GM23338 (cell line): ENCODE results near the gene GAK. TPM values are rescaled to one million over a fixed set of nuclear protein-coding genes. Genes with fewer than 3 reads are reported as not detected.
A peak's percentile ranks its signal among the peaks of the same experiment; 100 is the strongest.

Experiments used
- ATAC-seq: fragments of 200-7000 bp; cut with Tn5 transposase; 3 replicates; pipeline ENCODE4 v1.9.1; 2020
- DNase-seq: peaks from one replicate; pipeline ENCODE4 v3.0.0-alpha.2; 2015; ENCODE audit warnings: low spot score
- H2AFZ ChIP-seq: fragments of 200-600 bp; sonication (generic); 2 replicates; pipeline ENCODE4 v1.8.0; 2016; ENCODE audit warnings: antibody characterized with exemption, mild to moderate bottlenecking, moderate library complexity
- H3F3A ChIP-seq: fragments of 200-600 bp; sonication (generic); replicated peaks from 2 replicates; pipeline ENCODE4 v1.8.0; 2017; ENCODE audit warnings: antibody characterized with exemption, mixed run types, low read depth
- H3K27ac ChIP-seq: fragments of 200-600 bp; sonication (generic); 2 replicates; pipeline ENCODE4 v1.6.1; 2016; ENCODE audit warnings: low read depth
- H3K27me3 ChIP-seq: fragments of 200-600 bp; sonication (generic); 2 replicates; pipeline ENCODE4 v1.8.0; 2016; ENCODE audit warnings: mild to moderate bottlenecking, mixed run types, moderate library complexity; ENCODE audit not compliant: insufficient read depth
- H3K36me3 ChIP-seq: fragments of 200-600 bp; sonication (generic); 2 replicates; pipeline ENCODE4 v1.8.0; 2016; ENCODE audit warnings: mild to moderate bottlenecking; ENCODE audit not compliant: insufficient read depth
- H3K4me1 ChIP-seq: fragments of 200-600 bp; sonication (generic); 2 replicates; pipeline ENCODE4 v1.8.0; 2016; ENCODE audit warnings: mild to moderate bottlenecking, moderate library complexity; ENCODE audit not compliant: insufficient read depth
- H3K4me2 ChIP-seq: fragments of 200-600 bp; sonication (generic); 2 replicates; pipeline ENCODE4 v1.7.1; 2017; ENCODE audit warnings: mixed run types
- H3K4me3 ChIP-seq: fragments of 200-600 bp; sonication (generic); 2 replicates; pipeline ENCODE4 v1.6.1; 2016; ENCODE audit warnings: mixed run types
- H3K79me2 ChIP-seq: fragments of 200-600 bp; sonication (generic); replicated peaks from 2 replicates; pipeline ENCODE4 v1.8.0; 2017; ENCODE audit warnings: mild to moderate bottlenecking; ENCODE audit not compliant: insufficient read depth
- H3K9me2 ChIP-seq: fragments of 200-600 bp; sonication (generic); 2 replicates; pipeline ENCODE4 v1.8.0; 2017; ENCODE audit not compliant: insufficient read depth
- H4K20me1 ChIP-seq: fragments of 200-600 bp; sonication (generic); replicated peaks from 2 replicates; pipeline ENCODE4 v1.8.0; 2017; ENCODE audit warnings: mild to moderate bottlenecking; ENCODE audit not compliant: insufficient read depth
- H3K27ac Mint-ChIP-seq: 2 replicates; pipeline ENCODE4 v1.8.0; 2020; ENCODE audit warnings: inconsistent platforms, mild to moderate bottlenecking, moderate library complexity, mixed read lengths
- H3K27me3 Mint-ChIP-seq: 3 replicates; pipeline ENCODE4 v1.8.0; 2022; ENCODE audit warnings: low read depth, mild to moderate bottlenecking, moderate library complexity, mixed read lengths, inconsistent platforms; ENCODE audit not compliant: insufficient read depth, poor library complexity
- H3K36me3 Mint-ChIP-seq: 3 replicates; pipeline ENCODE4 v1.8.0; 2021; ENCODE audit warnings: low read depth, mild to moderate bottlenecking, inconsistent platforms, moderate library complexity, mixed read lengths
- H3K4me1 Mint-ChIP-seq: 3 replicates; pipeline ENCODE4 v1.8.0; 2020; ENCODE audit warnings: mild to moderate bottlenecking, inconsistent platforms, mixed read lengths
- H3K4me3 Mint-ChIP-seq: 3 replicates; pipeline ENCODE4 v1.8.0; 2021; ENCODE audit warnings: moderate library complexity, mild to moderate bottlenecking, inconsistent platforms, mixed read lengths
- H3K9me3 Mint-ChIP-seq: 3 replicates; pipeline ENCODE4 v1.8.0; 2020; ENCODE audit warnings: moderate library complexity, mild to moderate bottlenecking, inconsistent platforms, mixed read lengths
- EZH2 ChIP-seq: fragments of 200-600 bp; sonication (generic); IDR thresholded peaks from one replicate; pipeline ENCODE4 v1.8.0; 2017; ENCODE audit warnings: antibody characterized with exemption, mild to moderate bottlenecking, low read depth; ENCODE audit not compliant: unreplicated experiment
- EZH2phosphoT487 ChIP-seq: fragments of 200-600 bp; sonication (generic); IDR thresholded peaks from one replicate; pipeline ENCODE4 v1.8.1; 2018; ENCODE audit warnings: antibody characterized with exemption; ENCODE audit not compliant: unreplicated experiment
- ZNF331 ChIP-seq: fragments of 250-450 bp; sonication (Bioruptor Pico); IDR thresholded peaks from 2 replicates; pipeline ENCODE4 v1.5.0; 2020; ENCODE audit warnings: low read depth, mild to moderate bottlenecking, moderate library complexity
- polyA plus RNA-seq: library from polyadenylated mRNA; unstranded; fragments of >200 nt; fragmentation: Nextera tagmentation; extraction: Ambion mirVana; gene quantifications from 2 replicates; pipeline ENCODE4 v1.2.1, GENCODE V29; 2016
- total RNA-seq: library from RNA; depleted of rRNA; stranded (reverse); fragments of >200 nt; shearing (Covaris generic); gene quantifications from 2 replicates; pipeline ENCODE4 v1.2.3, GENCODE V29; 2014
- TF ChIP-seq, protein P1 (sequence below): IDR thresholded peaks from one replicate; pipeline ENCODE4 v1.6.1; 2018; ENCODE audit warnings: antibody characterized with exemption; ENCODE audit not compliant: unreplicated experiment
- TF ChIP-seq, protein P2 (sequence below), 2 experiments: fragments of 200-600 bp in 1 of 2; sonication (generic) in 1 of 2; conservative IDR thresholded peaks; 2 replicates each; pipeline versions ENCODE4 v1.5.1 to v1.6.1; 2016 to 2017; ENCODE audit warnings: antibody characterized with exemption in 2 of 2, low read depth in 2 of 2, mild to moderate bottlenecking in 2 of 2, moderate library complexity in 1 of 2
- TF ChIP-seq, protein P3 (sequence below): IDR thresholded peaks from 2 replicates; pipeline ENCODE4 v1.6.1; 2016; ENCODE audit warnings: antibody characterized with exemption

Gene GAK
- total and polyA plus RNA-seq, 2 experiments from 2014 or later, result 48.5 to 124 TPM

DNA sequence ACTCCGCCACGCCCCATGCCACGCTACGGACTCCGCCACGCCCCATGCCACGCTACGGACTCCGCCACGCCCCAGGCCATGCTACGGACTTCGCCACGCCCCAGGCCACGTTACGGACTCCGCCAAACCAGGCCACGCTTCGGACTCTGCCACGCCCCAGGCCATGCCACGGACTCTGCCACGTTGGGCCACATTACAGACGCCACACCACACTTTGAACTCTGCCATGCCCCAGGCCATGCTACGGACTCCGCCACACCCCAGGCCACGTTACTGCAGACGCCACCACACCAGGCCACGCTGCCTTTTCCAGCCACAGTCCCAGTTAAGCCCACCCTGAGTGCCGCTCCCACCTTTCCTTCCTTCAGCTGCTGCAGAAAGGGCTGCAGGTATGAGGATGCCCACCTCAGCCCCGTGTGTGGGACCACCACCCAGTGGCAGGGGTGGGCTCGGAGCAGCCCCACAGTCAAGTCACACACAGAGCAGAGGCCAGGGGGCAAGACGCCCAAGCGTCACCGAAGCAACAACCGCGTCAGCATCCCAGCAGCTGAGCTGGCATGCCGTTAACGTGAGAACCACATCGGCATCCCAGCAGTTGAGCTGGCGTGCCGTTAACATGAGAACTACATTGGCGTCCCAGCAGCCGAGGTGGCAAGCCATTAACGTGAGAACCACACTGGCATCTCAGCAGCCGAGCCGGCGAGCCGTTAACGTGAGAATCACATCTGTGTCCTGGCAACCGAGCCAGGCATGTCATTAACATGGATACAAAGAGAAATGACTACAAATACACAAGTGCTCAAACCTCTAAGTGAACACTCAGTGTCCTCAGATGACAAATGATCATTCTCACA is 26.4 kb downstream of the GAK start (continued):
- TF ChIP-seq, protein P1, sequence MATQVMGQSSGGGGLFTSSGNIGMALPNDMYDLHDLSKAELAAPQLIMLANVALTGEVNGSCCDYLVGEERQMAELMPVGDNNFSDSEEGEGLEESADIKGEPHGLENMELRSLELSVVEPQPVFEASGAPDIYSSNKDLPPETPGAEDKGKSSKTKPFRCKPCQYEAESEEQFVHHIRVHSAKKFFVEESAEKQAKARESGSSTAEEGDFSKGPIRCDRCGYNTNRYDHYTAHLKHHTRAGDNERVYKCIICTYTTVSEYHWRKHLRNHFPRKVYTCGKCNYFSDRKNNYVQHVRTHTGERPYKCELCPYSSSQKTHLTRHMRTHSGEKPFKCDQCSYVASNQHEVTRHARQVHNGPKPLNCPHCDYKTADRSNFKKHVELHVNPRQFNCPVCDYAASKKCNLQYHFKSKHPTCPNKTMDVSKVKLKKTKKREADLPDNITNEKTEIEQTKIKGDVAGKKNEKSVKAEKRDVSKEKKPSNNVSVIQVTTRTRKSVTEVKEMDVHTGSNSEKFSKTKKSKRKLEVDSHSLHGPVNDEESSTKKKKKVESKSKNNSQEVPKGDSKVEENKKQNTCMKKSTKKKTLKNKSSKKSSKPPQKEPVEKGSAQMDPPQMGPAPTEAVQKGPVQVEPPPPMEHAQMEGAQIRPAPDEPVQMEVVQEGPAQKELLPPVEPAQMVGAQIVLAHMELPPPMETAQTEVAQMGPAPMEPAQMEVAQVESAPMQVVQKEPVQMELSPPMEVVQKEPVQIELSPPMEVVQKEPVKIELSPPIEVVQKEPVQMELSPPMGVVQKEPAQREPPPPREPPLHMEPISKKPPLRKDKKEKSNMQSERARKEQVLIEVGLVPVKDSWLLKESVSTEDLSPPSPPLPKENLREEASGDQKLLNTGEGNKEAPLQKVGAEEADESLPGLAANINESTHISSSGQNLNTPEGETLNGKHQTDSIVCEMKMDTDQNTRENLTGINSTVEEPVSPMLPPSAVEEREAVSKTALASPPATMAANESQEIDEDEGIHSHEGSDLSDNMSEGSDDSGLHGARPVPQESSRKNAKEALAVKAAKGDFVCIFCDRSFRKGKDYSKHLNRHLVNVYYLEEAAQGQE, result no peak
- no peak for TF ChIP-seq ZNF331 (CRISPR knock-in tag)
- no peak for TF ChIP-seq EZH2phosphoT487
- TF ChIP-seq, protein P2, sequence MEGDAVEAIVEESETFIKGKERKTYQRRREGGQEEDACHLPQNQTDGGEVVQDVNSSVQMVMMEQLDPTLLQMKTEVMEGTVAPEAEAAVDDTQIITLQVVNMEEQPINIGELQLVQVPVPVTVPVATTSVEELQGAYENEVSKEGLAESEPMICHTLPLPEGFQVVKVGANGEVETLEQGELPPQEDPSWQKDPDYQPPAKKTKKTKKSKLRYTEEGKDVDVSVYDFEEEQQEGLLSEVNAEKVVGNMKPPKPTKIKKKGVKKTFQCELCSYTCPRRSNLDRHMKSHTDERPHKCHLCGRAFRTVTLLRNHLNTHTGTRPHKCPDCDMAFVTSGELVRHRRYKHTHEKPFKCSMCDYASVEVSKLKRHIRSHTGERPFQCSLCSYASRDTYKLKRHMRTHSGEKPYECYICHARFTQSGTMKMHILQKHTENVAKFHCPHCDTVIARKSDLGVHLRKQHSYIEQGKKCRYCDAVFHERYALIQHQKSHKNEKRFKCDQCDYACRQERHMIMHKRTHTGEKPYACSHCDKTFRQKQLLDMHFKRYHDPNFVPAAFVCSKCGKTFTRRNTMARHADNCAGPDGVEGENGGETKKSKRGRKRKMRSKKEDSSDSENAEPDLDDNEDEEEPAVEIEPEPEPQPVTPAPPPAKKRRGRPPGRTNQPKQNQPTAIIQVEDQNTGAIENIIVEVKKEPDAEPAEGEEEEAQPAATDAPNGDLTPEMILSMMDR (conservative IDR thresholded peaks at IDR 0.05; ENCODE audit: low read depth in 2 of 2), result no peak
- TF ChIP-seq EZH2, result no peak

DNA sequence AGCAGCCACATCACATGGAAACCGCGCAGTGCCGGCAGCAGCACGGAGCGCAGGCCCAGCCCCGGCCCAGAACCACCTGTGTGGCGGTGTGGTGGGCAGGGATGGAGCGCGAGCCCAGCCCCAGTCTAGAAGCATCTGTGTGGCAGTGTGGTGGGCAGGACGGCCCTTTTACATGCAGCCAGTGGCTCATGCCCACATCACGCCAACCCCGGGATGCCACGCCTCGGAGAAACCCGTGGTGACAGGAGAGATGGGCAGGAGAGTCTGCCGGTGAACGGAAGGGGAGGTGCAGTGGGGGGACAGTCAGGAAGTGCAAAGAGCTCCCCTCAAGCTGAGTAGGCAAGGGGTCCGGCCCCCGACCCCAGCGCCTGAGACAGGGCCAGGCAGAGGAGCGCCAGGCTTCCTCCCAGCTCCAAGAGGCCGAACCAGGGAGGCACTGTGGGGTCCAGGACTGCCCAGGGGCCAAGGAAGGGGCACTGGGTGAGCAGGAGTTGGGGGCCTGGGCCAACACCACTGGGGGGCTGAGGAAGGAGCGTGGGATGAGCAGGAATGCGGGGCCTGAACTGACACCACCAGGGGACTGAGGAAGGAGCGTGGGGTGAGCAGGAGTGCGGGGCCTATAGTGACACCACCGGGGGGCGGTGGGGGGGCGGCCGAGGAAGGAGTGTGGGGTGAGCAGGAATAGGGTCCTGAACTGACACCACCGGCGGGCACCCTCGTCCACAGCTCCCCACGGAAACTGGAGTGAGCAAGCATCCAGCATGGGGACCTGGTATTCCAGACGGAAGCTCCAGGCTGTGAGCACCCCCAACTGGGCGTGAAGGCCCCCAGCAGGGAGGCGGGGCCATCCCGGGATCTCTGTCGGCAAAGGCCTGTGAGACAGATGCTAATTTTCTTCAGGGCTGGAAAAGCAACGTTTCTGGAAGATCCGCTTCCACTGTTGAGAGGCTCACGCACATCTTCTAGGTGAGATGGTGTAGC is 28.8 kb downstream of the GAK start:
- H3K4me2 ChIP-seq, result no peak overlapping the region
- Mint-ChIP-seq H3K27me3 (peaks cover 14% of the 10 kb centered on the region), H3K9me3 (peaks cover 6% of the 10 kb centered on the region), H3K36me3 (peaks cover 22% of the 10 kb centered on the region), H3K4me1 (peaks cover 8% of the 10 kb centered on the region), H3K27ac (no peak overlapping the region), H3K4me3 (no peak overlapping the region)
- H3K36me3 ChIP-seq, result no peaks in the 10 kb centered on the region
- H4K20me1 ChIP-seq, result no peaks in the 10 kb centered on the region; the same call in 1 of the 2 replicates
- TF ChIP-seq, protein P3, sequence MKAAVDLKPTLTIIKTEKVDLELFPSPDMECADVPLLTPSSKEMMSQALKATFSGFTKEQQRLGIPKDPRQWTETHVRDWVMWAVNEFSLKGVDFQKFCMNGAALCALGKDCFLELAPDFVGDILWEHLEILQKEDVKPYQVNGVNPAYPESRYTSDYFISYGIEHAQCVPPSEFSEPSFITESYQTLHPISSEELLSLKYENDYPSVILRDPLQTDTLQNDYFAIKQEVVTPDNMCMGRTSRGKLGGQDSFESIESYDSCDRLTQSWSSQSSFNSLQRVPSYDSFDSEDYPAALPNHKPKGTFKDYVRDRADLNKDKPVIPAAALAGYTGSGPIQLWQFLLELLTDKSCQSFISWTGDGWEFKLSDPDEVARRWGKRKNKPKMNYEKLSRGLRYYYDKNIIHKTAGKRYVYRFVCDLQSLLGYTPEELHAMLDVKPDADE, result no peak
- ATAC-seq (peak; percentile 21; the same call in 2 of the 3 replicates), DNase-seq (no peak)
- peak overlapping the region; percentile 74; the same call in 1 of the 2 replicates for H3K27ac ChIP-seq
- H3K4me3 ChIP-seq, result no peak overlapping the region
- peaks cover 7% of the 10 kb centered on the region; the same call in 1 of the 2 replicates for H3K4me1 ChIP-seq
- H3K27me3 ChIP-seq, result no peaks in the 10 kb centered on the region
- H3F3A ChIP-seq, result 0 out of 2 replicates have a peak, but pooled peaks cover 6% of the 10 kb centered on the region
- no peak overlapping the region for H2AFZ ChIP-seq
- 0 out of 2 replicates have a peak, but pooled peaks cover 14% of the 10 kb centered on the region for H3K79me2 ChIP-seq
- no peaks in the 10 kb centered on the region for H3K9me2 ChIP-seq
